ENCODE results near the gene GYPC.
"Not testable (repeated sequence)": the region's sequence is repeated elsewhere in the genome, so short reads cannot be mapped to it uniquely, and the experiment has no call there.

The GYPC gene

GRCh38 chr2:126703311-126703710 is 47.4 kb downstream of the GYPC start:
- no peak for DNase-seq

- no peak for DNase-seq
Measured at GRCh38 chr2:126704434-126705160, 48.6 kb downstream of the GYPC start.

GRCh38 chr2:126707191-126707590 is 51.2 kb downstream of the GYPC start:
- no peak for DNase-seq

GRCh38 chr2:126707941-126708340 is 52.0 kb downstream of the GYPC start:
- no peak for DNase-seq

GRCh38 chr2:126714191-126714965 is 58.4 kb downstream of the GYPC start:
- DNase-seq, result no peak

GRCh38 chr2:126715111-126715510 is 59.2 kb downstream of the GYPC start:
- no peak for DNase-seq

GRCh38 chr2:126715576-126716406 is 59.8 kb downstream of the GYPC start:
- DNase-seq, result no peak

- DNase-seq, result not testable (repeated sequence)
Measured at GRCh38 chr2:126717277-126717676, 61.3 kb downstream of the GYPC start.

GRCh38 chr2:126717928-126718327 is 62.0 kb downstream of the GYPC start:
- DNase-seq, result no peak

- no peak for DNase-seq
Measured at GRCh38 chr2:126719191-126719832, 63.4 kb downstream of the GYPC start.

- DNase-seq, result no peak
Measured at GRCh38 chr2:126719833-126720351, 63.9 kb downstream of the GYPC start.

- no peak for DNase-seq
Measured at GRCh38 chr2:126720638-126721037, 64.7 kb downstream of the GYPC start.

GRCh38 chr2:126722081-126722480 is 66.1 kb downstream of the GYPC start:
- DNase-seq, result no peak

- no peak for DNase-seq
Measured at GRCh38 chr2:126722546-126722945, 66.6 kb downstream of the GYPC start.

GRCh38 chr2:126723281-126723815 is 67.4 kb downstream of the GYPC start:
- DNase-seq, result no peak

GRCh38 chr2:126725580-126725979 is 69.6 kb downstream of the GYPC start:
- DNase-seq, result no peak

- DNase-seq, result no peak
Measured at GRCh38 chr2:126729896-126730295, 73.9 kb downstream of the GYPC start.

GRCh38 chr2:126730655-126731054 is 74.7 kb downstream of the GYPC start:
- DNase-seq, result no peak

GRCh38 chr2:126731353-126731752 is 75.4 kb downstream of the GYPC start:
- DNase-seq, result no peak

GRCh38 chr2:126732682-126733245 is 76.8 kb downstream of the GYPC start:
- DNase-seq, result no peak

- DNase-seq, result no peak
Measured at GRCh38 chr2:126733795-126734194, 77.8 kb downstream of the GYPC start.

Data from CD4-positive, alpha-beta T cell treated with Interleukin-12 subunit alpha and Interleukin-12 subunit beta, for 1 hour (primary cell).